Measurements from ENCODE around the gene MORC1.

- TF ChIP-seq CTCF (IDR thresholded peaks at IDR 0.05) = no peak
- TF ChIP-seq EP300 (IDR thresholded peaks at IDR 0.05) = no peak
- TF ChIP-seq POLR2A (IDR thresholded peaks at IDR 0.05) = no peak
Observed at GRCh38 chr3:109136523-109136922, 18.6 kb upstream of the MORC1 start, which contains the start of gene C3orf85.
